GM21825 (cell line): ENCODE results near the gene SLC6A13.
"Not testable (repeated sequence)": the region's sequence is repeated elsewhere in the genome, so short reads cannot be mapped to it uniquely, and the experiment has no call there.

ENCODE experiments used
- ATAC-seq: cut with Tn5 transposase; IDR thresholded peaks from one replicate; pipeline ENCODE4 v1.9.1; 2021; ENCODE audit warnings: mild to moderate bottlenecking, moderate library complexity; ENCODE audit not compliant: unreplicated experiment

SLC6A13 gene

GRCh38 chr12:218221-218620 lies 44.4 kb downstream of the SLC6A13 start:
- ATAC-seq: no peak

- ATAC-seq: not testable (repeated sequence)
These were observed 45.6 kb downstream of the SLC6A13 start for GRCh38 chr12:217029-217428.

GRCh38 chr12:215116-215515 lies 47.5 kb downstream of the SLC6A13 start:
- no peak for ATAC-seq

- ATAC-seq: no peak
These were observed 48.5 kb downstream of the SLC6A13 start, which contains the start of gene SLC6A12 for GRCh38 chr12:214003-214741. Gene SLC6A12 (minus strand): TSS chr12:214157. CDS start chr12:209986, 4,171 bp downstream.

- no peak for ATAC-seq
These were observed 49.1 kb downstream of the SLC6A13 start for GRCh38 chr12:213527-213932.

- no peak for ATAC-seq
These were observed 49.7 kb downstream of the SLC6A13 start for GRCh38 chr12:212715-213526.

GRCh38 chr12:212415-212714 lies 50.3 kb downstream of the SLC6A13 start:
- no peak for ATAC-seq

- no peak for ATAC-seq
These were observed 50.8 kb downstream of the SLC6A13 start for GRCh38 chr12:211639-212414.

- no peak for ATAC-seq
These were observed 51.5 kb downstream of the SLC6A13 start for GRCh38 chr12:211142-211465.

- no peak for ATAC-seq
These were observed 52.1 kb downstream of the SLC6A13 start for GRCh38 chr12:210277-211141.

GRCh38 chr12:209851-210250 lies 52.8 kb downstream of the SLC6A13 start:
- no peak for ATAC-seq

GRCh38 chr12:209246-209645 lies 53.4 kb downstream of the SLC6A13 start:
- no peak for ATAC-seq

- no peak for ATAC-seq
These were observed 53.8 kb downstream of the SLC6A13 start for GRCh38 chr12:208813-209212.

- ATAC-seq: no peak
These were observed 54.8 kb downstream of the SLC6A13 start for GRCh38 chr12:207804-208203.

GRCh38 chr12:206746-207440 lies 55.7 kb downstream of the SLC6A13 start:
- ATAC-seq: no peak

GRCh38 chr12:205026-205425 lies 57.6 kb downstream of the SLC6A13 start:
- no peak for ATAC-seq

- no peak for ATAC-seq
These were observed 58.4 kb downstream of the SLC6A13 start for GRCh38 chr12:204261-204678.

- no peak for ATAC-seq
These were observed 59.0 kb downstream of the SLC6A13 start for GRCh38 chr12:203462-204260.

GRCh38 chr12:203074-203461 lies 59.6 kb downstream of the SLC6A13 start:
- no peak for ATAC-seq
